ENCODE data around the gene CLTA.

- TF ChIP-seq CTCF (IDR thresholded peaks at IDR 0.05) (no peak), POLR2A (IDR thresholded peaks at IDR 0.05) (no peak)
Observed at GRCh38 chr9:36222449-36222848, 31.7 kb downstream of the CLTA start.
